Keratinocyte (primary cell): Measurements from ENCODE around the gene MRPS21. TPM values are rescaled to one million over a fixed set of nuclear protein-coding genes. Genes with fewer than 3 reads are reported as not detected.

Experiments used
- DNase-seq: peaks from one replicate; pipeline ENCODE4 v3.0.0-alpha.2; 2011; ENCODE audit warnings: low read depth, missing footprints, low spot score
- FAIRE-seq: peaks from 2 replicates; lab custom pipeline; 2011; peaks lifted over from hg19 to GRCh38; lab: Jason Lieb, UNC
- H2AFZ ChIP-seq: 2 replicates; pipeline ENCODE4 v1.6.0; 2012; ENCODE audit warnings: low read length, control low read depth, inconsistent platforms; ENCODE audit not compliant: control insufficient read depth
- H3K27ac ChIP-seq: 2 replicates; pipeline ENCODE4 v1.5.1; 2011; ENCODE audit warnings: low read length; ENCODE audit not compliant: control insufficient read depth, insufficient read depth
- H3K27me3 ChIP-seq: 3 replicates; pipeline ENCODE4 v1.6.0; 2011; ENCODE audit warnings: low read length; ENCODE audit not compliant: control insufficient read depth, insufficient read depth; ENCODE audit errors: extremely low read depth
- H3K36me3 ChIP-seq, 2 experiments: 2 replicates in 1 of 2; 3 replicates in 1 of 2; pipeline ENCODE4 v1.5.1; 2011; ENCODE audit warnings: low read length in 2 of 2, mild to moderate bottlenecking in 1 of 2; ENCODE audit not compliant: control insufficient read depth in 2 of 2, insufficient read depth in 2 of 2; ENCODE audit errors: extremely low read depth in 1 of 2
- H3K4me1 ChIP-seq: 3 replicates; pipeline ENCODE4 v1.5.1; 2011; ENCODE audit warnings: low read length; ENCODE audit not compliant: control insufficient read depth, insufficient read depth; ENCODE audit errors: extremely low read depth
- H3K4me2 ChIP-seq: 3 replicates; pipeline ENCODE4 v1.6.0; 2011; ENCODE audit warnings: low read depth, low read length; ENCODE audit not compliant: control insufficient read depth, insufficient read depth; ENCODE audit errors: extremely low read depth
- H3K4me3 ChIP-seq, 3 experiments: fragments of 200-600 bp in 1 of 3; sonication (generic) in 1 of 3; 2 replicates in 2 of 3; 3 replicates in 1 of 3; pipeline ENCODE4 v1.5.1; 2011 to 2016; ENCODE audit warnings: low read length in 3 of 3, mild to moderate bottlenecking in 3 of 3, control low read depth in 2 of 3, inconsistent platforms in 1 of 3, low read depth in 1 of 3, mixed read lengths in 1 of 3, mixed run types in 1 of 3, moderate library complexity in 1 of 3; ENCODE audit not compliant: control insufficient read depth in 2 of 3, insufficient read depth in 2 of 3; ENCODE audit errors: extremely low read depth in 1 of 3
- H3K79me2 ChIP-seq: 2 replicates; pipeline ENCODE4 v1.6.0; 2012; ENCODE audit warnings: low read length; ENCODE audit not compliant: control insufficient read depth, insufficient read depth
- H3K9ac ChIP-seq: 3 replicates; pipeline ENCODE4 v1.6.0; 2011; ENCODE audit warnings: low read length; ENCODE audit not compliant: control insufficient read depth, insufficient read depth; ENCODE audit errors: extremely low read depth
- H3K9me1 ChIP-seq: 3 replicates; pipeline ENCODE4 v1.6.0; 2011; ENCODE audit warnings: low read length; ENCODE audit not compliant: control insufficient read depth, insufficient read depth; ENCODE audit errors: extremely low read depth
- H3K9me3 ChIP-seq: 2 replicates; pipeline ENCODE4 v1.5.1; 2012; ENCODE audit warnings: low read depth, low read length; ENCODE audit not compliant: control insufficient read depth
- H4K20me1 ChIP-seq: 3 replicates; pipeline ENCODE4 v1.6.0; 2011; ENCODE audit warnings: low read length; ENCODE audit not compliant: control insufficient read depth, insufficient read depth; ENCODE audit errors: extremely low read depth
- EZH2 ChIP-seq: IDR thresholded peaks from one replicate; pipeline ENCODE4 v1.6.1; 2012; ENCODE audit warnings: inconsistent platforms, mild to moderate bottlenecking, low read length, moderate library complexity
- dilution Hi-C: fragments of 300-500 bp; cut with MboI; formaldehyde crosslinking; loops from one replicate; pipeline ENCODE4 v1.7.0; 2020; ENCODE audit warnings: low sequenced_read_pairs; ENCODE audit not compliant: extremely low pct_ligation_motif_present
- polyA plus RNA-seq, 5 experiments: library from polyadenylated mRNA; depleted of rRNA in 3 of 5; stranded (reverse) in 3 of 5; stranded (forward) in 1 of 5; unstranded in 1 of 5; fragments of >200 nt; gene quantifications; 1 replicate in 1 of 5; 2 replicates in 3 of 5; 3 replicates in 1 of 5; pipeline versions ENCODE4 v1.2.1 to v1.2.3, GENCODE V29; 2011 to 2012; ENCODE audit warnings: missing spikeins in 2 of 5, low read depth in 1 of 5, low replicate concordance in 1 of 5
- TF ChIP-seq, protein P1 (sequence below), 3 experiments: IDR thresholded peaks in 1 of 3; conservative IDR thresholded peaks in 1 of 3; optimal IDR thresholded peaks in 1 of 3; 2 replicates in 2 of 3; 3 replicates in 1 of 3; pipeline versions ENCODE3 to v1.5.1; 2011; ENCODE audit warnings: low read length in 3 of 3, mild to moderate bottlenecking in 3 of 3, moderate library complexity in 2 of 3, control low read depth in 1 of 3, inconsistent platforms in 1 of 3; ENCODE audit not compliant: insufficient read depth in 2 of 3; ENCODE audit errors: extremely low read depth in 1 of 3

The MRPS21 gene
- polyA plus RNA-seq, 1 donor (not counting 4 experiments of a cell fraction or from before 2014, with no cell fraction given) = 159 TPM

DNA sequence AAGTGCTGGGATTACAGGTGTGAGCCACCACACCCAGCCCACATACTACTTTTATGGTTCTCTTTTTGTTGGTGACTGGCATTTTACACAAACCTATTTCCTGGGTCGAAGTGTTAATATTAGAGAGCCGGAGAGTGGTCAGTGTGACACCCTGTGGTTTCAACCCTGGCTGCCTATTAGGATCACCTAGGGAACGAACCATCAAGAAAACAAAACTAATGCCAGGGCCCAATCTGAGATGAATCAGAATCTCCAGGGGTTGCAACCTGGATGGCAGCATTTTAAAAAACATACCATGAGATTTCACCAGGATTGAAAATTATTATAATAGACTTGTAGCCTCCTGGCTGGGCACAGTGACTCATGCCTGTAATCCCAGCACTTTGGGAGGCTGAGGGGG, 6.1 kb downstream of the MRPS21 start:
- Histone ChIP-seq H3K4me1 (peaks cover 3% of the 10 kb centered on the region), H4K20me1 (no peaks in the 10 kb centered on the region), H3K4me3 (no peak overlapping the region), H3K9me1 (no peaks in the 10 kb centered on the region), H3K9ac (no peak overlapping the region), H3K9me3 (no peaks in the 10 kb centered on the region), H3K79me2 (peaks cover 33% of the 10 kb centered on the region), H3K4me2 (no peak overlapping the region), H3K36me3 (peaks cover 9 to 19% of the 10 kb centered on the region in 2 experiments), H3K27ac (no peak overlapping the region), H2AFZ (no peak overlapping the region), H3K27me3 (no peaks in the 10 kb centered on the region)
- FAIRE-seq (no peak), DNase-seq (no peak)
- dilution Hi-C loops = no loop called here
- TF ChIP-seq EZH2 = no peak
- TF ChIP-seq, protein P1, sequence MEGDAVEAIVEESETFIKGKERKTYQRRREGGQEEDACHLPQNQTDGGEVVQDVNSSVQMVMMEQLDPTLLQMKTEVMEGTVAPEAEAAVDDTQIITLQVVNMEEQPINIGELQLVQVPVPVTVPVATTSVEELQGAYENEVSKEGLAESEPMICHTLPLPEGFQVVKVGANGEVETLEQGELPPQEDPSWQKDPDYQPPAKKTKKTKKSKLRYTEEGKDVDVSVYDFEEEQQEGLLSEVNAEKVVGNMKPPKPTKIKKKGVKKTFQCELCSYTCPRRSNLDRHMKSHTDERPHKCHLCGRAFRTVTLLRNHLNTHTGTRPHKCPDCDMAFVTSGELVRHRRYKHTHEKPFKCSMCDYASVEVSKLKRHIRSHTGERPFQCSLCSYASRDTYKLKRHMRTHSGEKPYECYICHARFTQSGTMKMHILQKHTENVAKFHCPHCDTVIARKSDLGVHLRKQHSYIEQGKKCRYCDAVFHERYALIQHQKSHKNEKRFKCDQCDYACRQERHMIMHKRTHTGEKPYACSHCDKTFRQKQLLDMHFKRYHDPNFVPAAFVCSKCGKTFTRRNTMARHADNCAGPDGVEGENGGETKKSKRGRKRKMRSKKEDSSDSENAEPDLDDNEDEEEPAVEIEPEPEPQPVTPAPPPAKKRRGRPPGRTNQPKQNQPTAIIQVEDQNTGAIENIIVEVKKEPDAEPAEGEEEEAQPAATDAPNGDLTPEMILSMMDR (optimal IDR thresholded peaks at IDR 0.05 in 1 of 3, IDR thresholded peaks at IDR 0.05 in 1 of 3, conservative IDR thresholded peaks at IDR 0.05 in 1 of 3; ENCODE audit: extremely low read depth in 1 of 3, insufficient read depth in 2 of 3, low read length in 3 of 3) = no peak

- Histone ChIP-seq H3K9me3 (no peaks in the 10 kb centered on the region), H3K9me1 (no peaks in the 10 kb centered on the region), H3K27ac (no peak overlapping the region), H3K4me1 (no peaks in the 10 kb centered on the region), H3K27me3 (no peaks in the 10 kb centered on the region), H3K79me2 (peaks cover 14% of the 10 kb centered on the region), H3K9ac (no peak overlapping the region), H4K20me1 (no peaks in the 10 kb centered on the region), H3K4me2 (no peak overlapping the region), H2AFZ (no peak overlapping the region), H3K4me3 (no peak overlapping the region), H3K36me3 (peaks cover 6 to 11% of the 10 kb centered on the region in 2 experiments)
- DNase-seq = no peak
- no peak for FAIRE-seq
- dilution Hi-C loops = no loop called here
- TF ChIP-seq, protein P1 (optimal IDR thresholded peaks at IDR 0.05 in 1 of 3, IDR thresholded peaks at IDR 0.05 in 1 of 3, conservative IDR thresholded peaks at IDR 0.05 in 1 of 3; ENCODE audit: extremely low read depth in 1 of 3, insufficient read depth in 2 of 3, low read length in 3 of 3) = no peak
- TF ChIP-seq EZH2 = no peak
Measured at GRCh38 chr1:150302338-150302737, 8.7 kb downstream of the MRPS21 start.
